Adrenal gland (tissue), 5 donors: ENCODE results near the gene NANOS3.

Source experiments
- POLR2A ChIP-seq, 2 donors: fragments of 450-650 bp; IDR thresholded peaks; one replicate each; pipeline ENCODE4 v1.6.1; 2017; ENCODE audit warnings: antibody characterized with exemption in 2 of 2, mild to moderate bottlenecking in 2 of 2, moderate library complexity in 1 of 2
- TF ChIP-seq, protein P1 (sequence below), 6 experiments: fragments of 450-650 bp in 4 of 6; fragments of 200-600 bp in 2 of 6; sonication (generic) in 1 of 6; IDR thresholded peaks; 1 replicate in 5 of 6; 2 replicates in 1 of 6; pipeline versions ENCODE4 v1.5.1 to v1.8.0; 2016 to 2021; ENCODE audit warnings: antibody characterized with exemption in 6 of 6, mild to moderate bottlenecking in 2 of 6, moderate library complexity in 1 of 6
- donor health status: DM: no; HTN: no; CAD: no.

DNA sequence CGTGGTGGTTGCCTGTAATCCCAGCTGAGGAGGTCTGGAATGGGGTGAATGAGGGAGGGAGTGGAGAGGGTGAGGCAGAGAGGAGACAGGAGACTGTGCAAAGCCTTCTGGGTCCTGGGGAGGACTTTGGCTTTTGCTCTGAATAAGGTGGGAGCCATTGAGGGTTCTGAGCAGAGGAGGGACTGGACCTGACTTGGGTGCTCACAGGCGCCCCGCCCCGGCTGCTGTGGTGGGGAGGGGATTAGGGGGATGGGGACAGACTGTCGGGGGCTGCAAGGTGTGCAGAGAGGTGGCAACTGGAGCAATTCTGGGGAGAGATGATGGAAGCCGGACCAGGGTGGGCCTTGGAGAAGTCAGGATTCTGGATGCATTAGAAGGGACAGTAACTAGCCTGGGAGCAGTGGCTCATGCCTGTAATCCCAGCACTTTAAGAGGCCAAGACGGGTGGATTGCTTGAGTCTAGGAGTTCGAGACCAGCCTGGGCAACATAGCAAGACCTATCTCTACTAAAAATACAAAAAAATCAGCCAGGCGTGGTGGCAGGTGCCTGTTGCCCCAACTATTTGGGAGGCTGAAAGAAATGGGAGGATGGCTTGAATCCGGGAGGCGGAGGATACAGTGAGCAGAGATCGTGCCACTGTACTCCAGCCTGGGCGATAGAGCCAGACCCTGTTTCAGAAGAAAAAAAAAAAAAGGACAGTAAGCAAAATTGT lies 16.1 kb upstream of the NANOS3 start:
- TF ChIP-seq, protein P1, sequence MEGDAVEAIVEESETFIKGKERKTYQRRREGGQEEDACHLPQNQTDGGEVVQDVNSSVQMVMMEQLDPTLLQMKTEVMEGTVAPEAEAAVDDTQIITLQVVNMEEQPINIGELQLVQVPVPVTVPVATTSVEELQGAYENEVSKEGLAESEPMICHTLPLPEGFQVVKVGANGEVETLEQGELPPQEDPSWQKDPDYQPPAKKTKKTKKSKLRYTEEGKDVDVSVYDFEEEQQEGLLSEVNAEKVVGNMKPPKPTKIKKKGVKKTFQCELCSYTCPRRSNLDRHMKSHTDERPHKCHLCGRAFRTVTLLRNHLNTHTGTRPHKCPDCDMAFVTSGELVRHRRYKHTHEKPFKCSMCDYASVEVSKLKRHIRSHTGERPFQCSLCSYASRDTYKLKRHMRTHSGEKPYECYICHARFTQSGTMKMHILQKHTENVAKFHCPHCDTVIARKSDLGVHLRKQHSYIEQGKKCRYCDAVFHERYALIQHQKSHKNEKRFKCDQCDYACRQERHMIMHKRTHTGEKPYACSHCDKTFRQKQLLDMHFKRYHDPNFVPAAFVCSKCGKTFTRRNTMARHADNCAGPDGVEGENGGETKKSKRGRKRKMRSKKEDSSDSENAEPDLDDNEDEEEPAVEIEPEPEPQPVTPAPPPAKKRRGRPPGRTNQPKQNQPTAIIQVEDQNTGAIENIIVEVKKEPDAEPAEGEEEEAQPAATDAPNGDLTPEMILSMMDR (IDR thresholded peaks at IDR 0.05): no peak
- TF ChIP-seq POLR2A (IDR thresholded peaks at IDR 0.05): no peak
